Tibial nerve (tissue), 4 donors: ENCODE measurements around the gene TMEM161A.

Experiments
- EP300 ChIP-seq, 2 donors: sonication (generic); formaldehyde crosslinking; IDR thresholded peaks; one replicate each; pipeline ENCODE4 v1.6.1; 2017; ENCODE audit warnings: antibody characterized with exemption in 2 of 2, mild to moderate bottlenecking in 1 of 2
- POLR2A ChIP-seq, 2 donors: fragments of 450-650 bp; IDR thresholded peaks; one replicate each; pipeline ENCODE4 v1.6.1; 2017; ENCODE audit warnings: antibody characterized with exemption in 2 of 2, mild to moderate bottlenecking in 2 of 2, moderate library complexity in 2 of 2
- TF ChIP-seq, protein P1 (sequence below), 5 experiments: fragments of 200-600 bp in 3 of 5; fragments of 450-650 bp in 2 of 5; sonication (generic) in 3 of 5; IDR thresholded peaks; one replicate each; pipeline ENCODE4 v1.5.1; 2016 to 2019; ENCODE audit warnings: antibody characterized with exemption in 5 of 5, mild to moderate bottlenecking in 3 of 5, moderate library complexity in 2 of 5

DNA sequence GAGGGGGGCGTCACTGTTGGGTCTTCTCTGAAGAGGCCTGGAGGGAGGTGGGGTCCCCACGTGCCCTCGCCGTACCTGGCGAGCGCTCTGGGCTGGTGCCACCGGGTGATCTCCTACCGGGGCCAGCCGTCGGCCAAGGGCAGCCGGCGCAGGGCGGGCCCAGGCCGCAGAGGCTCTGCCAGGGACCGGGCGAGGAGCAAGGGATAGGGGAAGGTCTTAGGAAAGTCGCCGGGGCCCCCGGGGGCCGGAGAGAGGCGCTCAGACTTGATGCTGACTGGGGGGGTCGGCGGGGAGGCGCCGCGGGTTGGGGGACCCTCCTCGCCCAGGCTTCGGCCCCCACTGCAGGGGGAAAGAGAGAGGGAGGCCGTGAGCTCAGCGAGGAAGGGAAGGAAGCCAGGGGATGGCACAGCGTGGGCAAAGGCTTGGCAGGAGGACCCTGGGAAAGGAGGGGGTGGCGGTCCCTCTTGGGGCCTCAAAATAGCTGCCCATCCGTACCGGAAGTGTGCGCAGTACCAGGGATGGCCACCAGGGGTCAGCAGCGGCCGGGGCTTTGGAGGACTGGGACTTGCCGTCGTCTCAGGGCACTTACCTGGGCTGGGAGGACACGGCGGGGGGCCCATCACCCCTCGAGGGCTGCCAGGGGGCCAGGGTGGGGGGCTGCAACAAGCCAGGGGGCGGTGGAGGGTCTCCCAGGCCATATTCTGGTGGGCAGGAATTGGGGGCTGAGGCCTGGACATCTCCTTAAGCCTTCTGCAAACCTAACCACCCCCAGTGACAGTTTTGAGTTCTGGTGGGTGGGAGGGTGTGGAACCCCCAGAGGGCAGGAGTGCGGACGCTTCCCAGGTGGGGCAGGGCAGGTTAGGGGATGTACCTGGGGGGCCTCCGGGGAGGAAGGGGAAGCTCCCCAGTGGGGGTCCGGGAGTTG, 7.7 kb upstream of the TMEM161A start:
- TF ChIP-seq, protein P1, sequence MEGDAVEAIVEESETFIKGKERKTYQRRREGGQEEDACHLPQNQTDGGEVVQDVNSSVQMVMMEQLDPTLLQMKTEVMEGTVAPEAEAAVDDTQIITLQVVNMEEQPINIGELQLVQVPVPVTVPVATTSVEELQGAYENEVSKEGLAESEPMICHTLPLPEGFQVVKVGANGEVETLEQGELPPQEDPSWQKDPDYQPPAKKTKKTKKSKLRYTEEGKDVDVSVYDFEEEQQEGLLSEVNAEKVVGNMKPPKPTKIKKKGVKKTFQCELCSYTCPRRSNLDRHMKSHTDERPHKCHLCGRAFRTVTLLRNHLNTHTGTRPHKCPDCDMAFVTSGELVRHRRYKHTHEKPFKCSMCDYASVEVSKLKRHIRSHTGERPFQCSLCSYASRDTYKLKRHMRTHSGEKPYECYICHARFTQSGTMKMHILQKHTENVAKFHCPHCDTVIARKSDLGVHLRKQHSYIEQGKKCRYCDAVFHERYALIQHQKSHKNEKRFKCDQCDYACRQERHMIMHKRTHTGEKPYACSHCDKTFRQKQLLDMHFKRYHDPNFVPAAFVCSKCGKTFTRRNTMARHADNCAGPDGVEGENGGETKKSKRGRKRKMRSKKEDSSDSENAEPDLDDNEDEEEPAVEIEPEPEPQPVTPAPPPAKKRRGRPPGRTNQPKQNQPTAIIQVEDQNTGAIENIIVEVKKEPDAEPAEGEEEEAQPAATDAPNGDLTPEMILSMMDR (IDR thresholded peaks at IDR 0.05): peak; percentile 94 to 100 (median 97)
- TF ChIP-seq POLR2A (IDR thresholded peaks at IDR 0.05) (no peak), EP300 (IDR thresholded peaks at IDR 0.05) (no peak)
